ENCODE results near the gene USP6NL. TPM values are rescaled to one million over a fixed set of nuclear protein-coding genes. Genes with fewer than 3 reads are reported as not detected.

USP6NL gene
- total and polyA plus RNA-seq, 2 of the 8 experiments (the other 6 are each of a cell fraction or from before 2014, with no cell fraction given) = 10.9 to 28.8 TPM

- TF ChIP-seq, protein P1, sequence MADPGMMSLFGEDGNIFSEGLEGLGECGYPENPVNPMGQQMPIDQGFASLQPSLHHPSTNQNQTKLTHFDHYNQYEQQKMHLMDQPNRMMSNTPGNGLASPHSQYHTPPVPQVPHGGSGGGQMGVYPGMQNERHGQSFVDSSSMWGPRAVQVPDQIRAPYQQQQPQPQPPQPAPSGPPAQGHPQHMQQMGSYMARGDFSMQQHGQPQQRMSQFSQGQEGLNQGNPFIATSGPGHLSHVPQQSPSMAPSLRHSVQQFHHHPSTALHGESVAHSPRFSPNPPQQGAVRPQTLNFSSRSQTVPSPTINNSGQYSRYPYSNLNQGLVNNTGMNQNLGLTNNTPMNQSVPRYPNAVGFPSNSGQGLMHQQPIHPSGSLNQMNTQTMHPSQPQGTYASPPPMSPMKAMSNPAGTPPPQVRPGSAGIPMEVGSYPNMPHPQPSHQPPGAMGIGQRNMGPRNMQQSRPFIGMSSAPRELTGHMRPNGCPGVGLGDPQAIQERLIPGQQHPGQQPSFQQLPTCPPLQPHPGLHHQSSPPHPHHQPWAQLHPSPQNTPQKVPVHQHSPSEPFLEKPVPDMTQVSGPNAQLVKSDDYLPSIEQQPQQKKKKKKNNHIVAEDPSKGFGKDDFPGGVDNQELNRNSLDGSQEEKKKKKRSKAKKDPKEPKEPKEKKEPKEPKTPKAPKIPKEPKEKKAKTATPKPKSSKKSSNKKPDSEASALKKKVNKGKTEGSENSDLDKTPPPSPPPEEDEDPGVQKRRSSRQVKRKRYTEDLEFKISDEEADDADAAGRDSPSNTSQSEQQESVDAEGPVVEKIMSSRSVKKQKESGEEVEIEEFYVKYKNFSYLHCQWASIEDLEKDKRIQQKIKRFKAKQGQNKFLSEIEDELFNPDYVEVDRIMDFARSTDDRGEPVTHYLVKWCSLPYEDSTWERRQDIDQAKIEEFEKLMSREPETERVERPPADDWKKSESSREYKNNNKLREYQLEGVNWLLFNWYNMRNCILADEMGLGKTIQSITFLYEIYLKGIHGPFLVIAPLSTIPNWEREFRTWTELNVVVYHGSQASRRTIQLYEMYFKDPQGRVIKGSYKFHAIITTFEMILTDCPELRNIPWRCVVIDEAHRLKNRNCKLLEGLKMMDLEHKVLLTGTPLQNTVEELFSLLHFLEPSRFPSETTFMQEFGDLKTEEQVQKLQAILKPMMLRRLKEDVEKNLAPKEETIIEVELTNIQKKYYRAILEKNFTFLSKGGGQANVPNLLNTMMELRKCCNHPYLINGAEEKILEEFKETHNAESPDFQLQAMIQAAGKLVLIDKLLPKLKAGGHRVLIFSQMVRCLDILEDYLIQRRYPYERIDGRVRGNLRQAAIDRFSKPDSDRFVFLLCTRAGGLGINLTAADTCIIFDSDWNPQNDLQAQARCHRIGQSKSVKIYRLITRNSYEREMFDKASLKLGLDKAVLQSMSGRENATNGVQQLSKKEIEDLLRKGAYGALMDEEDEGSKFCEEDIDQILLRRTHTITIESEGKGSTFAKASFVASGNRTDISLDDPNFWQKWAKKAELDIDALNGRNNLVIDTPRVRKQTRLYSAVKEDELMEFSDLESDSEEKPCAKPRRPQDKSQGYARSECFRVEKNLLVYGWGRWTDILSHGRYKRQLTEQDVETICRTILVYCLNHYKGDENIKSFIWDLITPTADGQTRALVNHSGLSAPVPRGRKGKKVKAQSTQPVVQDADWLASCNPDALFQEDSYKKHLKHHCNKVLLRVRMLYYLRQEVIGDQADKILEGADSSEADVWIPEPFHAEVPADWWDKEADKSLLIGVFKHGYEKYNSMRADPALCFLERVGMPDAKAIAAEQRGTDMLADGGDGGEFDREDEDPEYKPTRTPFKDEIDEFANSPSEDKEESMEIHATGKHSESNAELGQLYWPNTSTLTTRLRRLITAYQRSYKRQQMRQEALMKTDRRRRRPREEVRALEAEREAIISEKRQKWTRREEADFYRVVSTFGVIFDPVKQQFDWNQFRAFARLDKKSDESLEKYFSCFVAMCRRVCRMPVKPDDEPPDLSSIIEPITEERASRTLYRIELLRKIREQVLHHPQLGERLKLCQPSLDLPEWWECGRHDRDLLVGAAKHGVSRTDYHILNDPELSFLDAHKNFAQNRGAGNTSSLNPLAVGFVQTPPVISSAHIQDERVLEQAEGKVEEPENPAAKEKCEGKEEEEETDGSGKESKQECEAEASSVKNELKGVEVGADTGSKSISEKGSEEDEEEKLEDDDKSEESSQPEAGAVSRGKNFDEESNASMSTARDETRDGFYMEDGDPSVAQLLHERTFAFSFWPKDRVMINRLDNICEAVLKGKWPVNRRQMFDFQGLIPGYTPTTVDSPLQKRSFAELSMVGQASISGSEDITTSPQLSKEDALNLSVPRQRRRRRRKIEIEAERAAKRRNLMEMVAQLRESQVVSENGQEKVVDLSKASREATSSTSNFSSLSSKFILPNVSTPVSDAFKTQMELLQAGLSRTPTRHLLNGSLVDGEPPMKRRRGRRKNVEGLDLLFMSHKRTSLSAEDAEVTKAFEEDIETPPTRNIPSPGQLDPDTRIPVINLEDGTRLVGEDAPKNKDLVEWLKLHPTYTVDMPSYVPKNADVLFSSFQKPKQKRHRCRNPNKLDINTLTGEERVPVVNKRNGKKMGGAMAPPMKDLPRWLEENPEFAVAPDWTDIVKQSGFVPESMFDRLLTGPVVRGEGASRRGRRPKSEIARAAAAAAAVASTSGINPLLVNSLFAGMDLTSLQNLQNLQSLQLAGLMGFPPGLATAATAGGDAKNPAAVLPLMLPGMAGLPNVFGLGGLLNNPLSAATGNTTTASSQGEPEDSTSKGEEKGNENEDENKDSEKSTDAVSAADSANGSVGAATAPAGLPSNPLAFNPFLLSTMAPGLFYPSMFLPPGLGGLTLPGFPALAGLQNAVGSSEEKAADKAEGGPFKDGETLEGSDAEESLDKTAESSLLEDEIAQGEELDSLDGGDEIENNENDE (IDR thresholded peaks at IDR 0.05; ENCODE audit: insufficient replicate concordance, low read length) = no peak
- TF ChIP-seq PHF8 (conservative IDR thresholded peaks at IDR 0.05; ENCODE audit: low read depth, low read length) = no peak
- TF ChIP-seq MAX (IDR thresholded peaks at IDR 0.05) = no peak
- no peak for TF ChIP-seq TBP (IDR thresholded peaks at IDR 0.05; ENCODE audit: low read depth, low read length)
- no peak for TF ChIP-seq POLR2A (IDR thresholded peaks at IDR 0.05; ENCODE audit: control extremely low read depth in 1 of 2, low read depth in 2 of 2, low read length in 2 of 2)
- no peak for TF ChIP-seq TAF1 (IDR thresholded peaks at IDR 0.05; ENCODE audit: low read depth, low read length)
- no peak for TF ChIP-seq CREB1 (IDR thresholded peaks at IDR 0.05)
- TF ChIP-seq, protein P2, sequence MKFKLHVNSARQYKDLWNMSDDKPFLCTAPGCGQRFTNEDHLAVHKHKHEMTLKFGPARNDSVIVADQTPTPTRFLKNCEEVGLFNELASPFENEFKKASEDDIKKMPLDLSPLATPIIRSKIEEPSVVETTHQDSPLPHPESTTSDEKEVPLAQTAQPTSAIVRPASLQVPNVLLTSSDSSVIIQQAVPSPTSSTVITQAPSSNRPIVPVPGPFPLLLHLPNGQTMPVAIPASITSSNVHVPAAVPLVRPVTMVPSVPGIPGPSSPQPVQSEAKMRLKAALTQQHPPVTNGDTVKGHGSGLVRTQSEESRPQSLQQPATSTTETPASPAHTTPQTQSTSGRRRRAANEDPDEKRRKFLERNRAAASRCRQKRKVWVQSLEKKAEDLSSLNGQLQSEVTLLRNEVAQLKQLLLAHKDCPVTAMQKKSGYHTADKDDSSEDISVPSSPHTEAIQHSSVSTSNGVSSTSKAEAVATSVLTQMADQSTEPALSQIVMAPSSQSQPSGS (IDR thresholded peaks at IDR 0.05; ENCODE audit: low read length) = no peak
- TF ChIP-seq HDAC2 (IDR thresholded peaks at IDR 0.05; ENCODE audit: borderline replicate concordance in 1 of 2, low read depth in 2 of 2, low read length in 2 of 2) = no peak
Observed at GRCh38 chr10:11610166-11610825, 1.2 kb downstream of the USP6NL start (continued).
